MM.1S (cell line): ENCODE results near the gene TXK.

Source experiments
- DNase-seq: peaks from one replicate; pipeline ENCODE4 v3.0.0-alpha.2; 2015
- H2AFZ ChIP-seq: fragments of 300-600 bp; sonication (generic); 2 replicates; pipeline ENCODE4 v1.6.0; 2016; ENCODE audit warnings: antibody characterized with exemption, low read length
- H3F3A ChIP-seq: fragments of 300-600 bp; sonication (generic); 2 replicates; pipeline ENCODE4 v1.6.1; 2016; ENCODE audit warnings: mild to moderate bottlenecking, antibody characterized with exemption, low read length, moderate library complexity, mixed read lengths; ENCODE audit not compliant: insufficient read depth
- H3K27ac ChIP-seq: fragments of 300-600 bp; sonication (generic); 2 replicates; pipeline ENCODE4 v1.5.1; 2016; ENCODE audit warnings: mild to moderate bottlenecking, low read length
- H3K27me3 ChIP-seq: fragments of 300-600 bp; sonication (generic); replicated peaks from 2 replicates; pipeline ENCODE4 v1.6.0; 2016; ENCODE audit warnings: low read length; ENCODE audit not compliant: insufficient read depth
- H3K36me3 ChIP-seq: fragments of 300-600 bp; sonication (generic); replicated peaks from 2 replicates; pipeline ENCODE4 v1.6.1; 2016; ENCODE audit warnings: mild to moderate bottlenecking, low read length, mixed read lengths; ENCODE audit not compliant: insufficient read depth
- H3K4me1 ChIP-seq: fragments of 300-600 bp; sonication (generic); 2 replicates; pipeline ENCODE4 v1.6.1; 2016; ENCODE audit warnings: low read length, mixed read lengths
- H3K4me2 ChIP-seq: fragments of 300-600 bp; sonication (generic); 2 replicates; pipeline ENCODE4 v1.6.0; 2016; ENCODE audit warnings: low read depth, low read length
- H3K4me3 ChIP-seq: fragments of 300-600 bp; sonication (generic); 2 replicates; pipeline ENCODE4 v1.5.1; 2016; ENCODE audit warnings: low read length, mixed read lengths
- H3K79me2 ChIP-seq: fragments of 300-600 bp; sonication (generic); 2 replicates; pipeline ENCODE4 v1.6.1; 2016; ENCODE audit warnings: mixed run types, low read length, mixed read lengths
- H3K9ac ChIP-seq: fragments of 300-600 bp; sonication (generic); 2 replicates; pipeline ENCODE4 v1.6.1; 2016; ENCODE audit warnings: low read length, mixed read lengths
- H3K9me2 ChIP-seq: fragments of 300-600 bp; sonication (generic); replicated peaks from 2 replicates; pipeline ENCODE4 v1.6.1; 2016; ENCODE audit warnings: mild to moderate bottlenecking, low read length, mixed read lengths; ENCODE audit not compliant: insufficient read depth
- H3K9me3 ChIP-seq: fragments of 300-600 bp; sonication (generic); replicated peaks from 2 replicates; pipeline ENCODE4 v1.6.1; 2016; ENCODE audit warnings: mild to moderate bottlenecking, low read length, mixed read lengths; ENCODE audit not compliant: insufficient read depth
- H4K20me1 ChIP-seq: fragments of 300-600 bp; sonication (generic); 2 replicates; pipeline ENCODE4 v1.6.1; 2016; ENCODE audit warnings: mild to moderate bottlenecking, low read length, moderate library complexity, mixed read lengths; ENCODE audit not compliant: insufficient read depth
- EZH2 ChIP-seq: fragments of 300-600 bp; sonication (generic); optimal IDR thresholded peaks from 2 replicates; pipeline ENCODE3; 2017; ENCODE audit warnings: low read depth, mild to moderate bottlenecking, antibody characterized with exemption, low read length, mixed read lengths
- EZH2phosphoT487 ChIP-seq: fragments of 300-600 bp; sonication (generic); IDR thresholded peaks from 2 replicates; pipeline ENCODE4 v1.6.1; 2018; ENCODE audit warnings: antibody characterized with exemption, low read length
- TF ChIP-seq, protein P1 (sequence below): fragments of 300-600 bp; sonication (generic); IDR thresholded peaks from 2 replicates; pipeline ENCODE4 v1.5.1; 2016; ENCODE audit warnings: antibody characterized with exemption, low read length, mixed read lengths

The TXK gene

DNA sequence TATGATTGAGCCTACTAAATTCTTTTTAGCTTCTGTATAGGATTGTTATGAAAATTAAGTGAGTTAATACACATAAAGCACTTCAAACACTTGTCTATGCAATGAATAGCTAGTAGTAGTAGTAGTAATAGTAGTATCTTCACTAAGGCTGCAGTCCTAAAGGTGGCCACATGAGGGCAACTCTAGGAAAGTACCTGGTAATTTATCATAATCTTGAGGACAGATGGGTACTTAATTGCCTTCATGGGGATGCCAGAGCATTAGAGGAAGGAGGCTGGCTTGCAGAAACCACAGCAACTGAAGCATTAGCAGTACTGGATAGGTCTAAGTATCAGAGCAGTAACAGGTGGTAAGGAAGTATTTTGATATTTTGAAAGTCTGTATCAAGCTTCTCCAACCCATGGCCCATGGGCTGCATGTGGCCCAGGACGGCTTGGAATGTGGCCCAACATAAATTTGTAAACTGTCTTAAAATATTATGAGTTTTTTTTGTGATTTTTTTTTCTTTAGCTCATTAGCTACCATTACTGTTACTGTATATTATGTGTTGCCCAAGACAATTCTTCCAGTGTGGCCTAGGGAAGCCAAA is 100.1 kb downstream of the TXK start:
- Histone ChIP-seq H3K4me3 (no peak overlapping the region), H3F3A (no peaks in the 10 kb centered on the region), H2AFZ (no peak overlapping the region), H3K36me3 (no peaks in the 10 kb centered on the region), H4K20me1 (no peaks in the 10 kb centered on the region; the same call in 1 of the 2 replicates), H3K27me3 (peaks cover 46% of the 10 kb centered on the region), H3K4me1 (peaks cover 7% of the 10 kb centered on the region; the same call in 1 of the 2 replicates), H3K27ac (no peak overlapping the region), H3K4me2 (no peak overlapping the region), H3K79me2 (no peaks in the 10 kb centered on the region), H3K9me2 (no peaks in the 10 kb centered on the region), H3K9ac (no peak overlapping the region), H3K9me3 (no peaks in the 10 kb centered on the region)
- TF ChIP-seq, protein P1, sequence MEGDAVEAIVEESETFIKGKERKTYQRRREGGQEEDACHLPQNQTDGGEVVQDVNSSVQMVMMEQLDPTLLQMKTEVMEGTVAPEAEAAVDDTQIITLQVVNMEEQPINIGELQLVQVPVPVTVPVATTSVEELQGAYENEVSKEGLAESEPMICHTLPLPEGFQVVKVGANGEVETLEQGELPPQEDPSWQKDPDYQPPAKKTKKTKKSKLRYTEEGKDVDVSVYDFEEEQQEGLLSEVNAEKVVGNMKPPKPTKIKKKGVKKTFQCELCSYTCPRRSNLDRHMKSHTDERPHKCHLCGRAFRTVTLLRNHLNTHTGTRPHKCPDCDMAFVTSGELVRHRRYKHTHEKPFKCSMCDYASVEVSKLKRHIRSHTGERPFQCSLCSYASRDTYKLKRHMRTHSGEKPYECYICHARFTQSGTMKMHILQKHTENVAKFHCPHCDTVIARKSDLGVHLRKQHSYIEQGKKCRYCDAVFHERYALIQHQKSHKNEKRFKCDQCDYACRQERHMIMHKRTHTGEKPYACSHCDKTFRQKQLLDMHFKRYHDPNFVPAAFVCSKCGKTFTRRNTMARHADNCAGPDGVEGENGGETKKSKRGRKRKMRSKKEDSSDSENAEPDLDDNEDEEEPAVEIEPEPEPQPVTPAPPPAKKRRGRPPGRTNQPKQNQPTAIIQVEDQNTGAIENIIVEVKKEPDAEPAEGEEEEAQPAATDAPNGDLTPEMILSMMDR = peak; percentile 75
- TF ChIP-seq EZH2phosphoT487 = no peak
- no peak for TF ChIP-seq EZH2
- peak; percentile 63 for DNase-seq

DNA sequence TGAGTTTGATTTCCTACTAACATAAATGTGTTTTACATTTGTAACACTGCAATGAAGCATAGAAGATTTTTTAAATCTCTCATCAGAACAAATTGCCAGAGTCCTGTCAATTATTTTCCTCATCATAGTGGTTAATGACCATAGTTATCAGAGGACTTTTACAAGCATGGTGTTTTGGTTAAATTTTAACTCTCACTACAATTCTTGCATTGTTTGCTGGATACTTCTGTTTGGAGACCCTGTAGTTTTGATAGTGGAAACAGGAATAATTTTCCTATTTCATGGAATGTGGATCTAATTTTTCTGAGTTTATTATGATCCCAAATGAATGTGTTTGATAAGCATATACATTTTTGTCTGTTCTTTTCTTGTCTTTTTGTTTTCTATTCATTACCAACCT is 100.6 kb downstream of the TXK start:
- Histone ChIP-seq H3K27me3 (peaks cover 41% of the 10 kb centered on the region), H3K9me3 (no peaks in the 10 kb centered on the region), H3K79me2 (no peaks in the 10 kb centered on the region), H3K9ac (no peak overlapping the region), H2AFZ (no peak overlapping the region), H3K36me3 (no peaks in the 10 kb centered on the region), H3K9me2 (no peaks in the 10 kb centered on the region), H3K4me1 (peaks cover 7% of the 10 kb centered on the region; the same call in 1 of the 2 replicates), H3F3A (no peaks in the 10 kb centered on the region), H3K4me3 (no peak overlapping the region), H3K27ac (no peak overlapping the region), H4K20me1 (no peaks in the 10 kb centered on the region; the same call in 1 of the 2 replicates), H3K4me2 (no peak overlapping the region)
- DNase-seq = no peak
- no peak for TF ChIP-seq EZH2phosphoT487
- no peak for TF ChIP-seq EZH2
- TF ChIP-seq, protein P1 = no peak

DNA sequence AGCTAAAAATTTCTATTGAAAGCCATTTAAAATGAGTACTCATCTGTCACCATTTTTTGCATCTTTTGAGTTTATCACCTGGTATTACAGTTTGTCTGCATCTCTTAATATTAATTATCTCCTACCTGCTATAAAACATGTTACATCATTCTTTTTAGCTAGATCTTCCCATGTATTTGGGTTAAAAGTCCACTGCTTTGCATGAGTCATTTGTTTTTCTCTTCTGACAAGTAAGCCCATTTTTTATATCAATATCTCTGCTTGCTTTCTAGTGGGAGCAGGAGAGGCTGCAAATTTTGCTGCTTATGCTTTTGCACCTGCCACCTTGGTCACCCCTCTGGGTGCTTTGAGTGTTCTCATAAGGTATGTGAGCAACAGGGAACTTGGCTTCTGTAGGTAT is 101.3 kb downstream of the TXK start:
- H4K20me1 ChIP-seq = no peaks in the 10 kb centered on the region; the same call in 1 of the 2 replicates
- H3K79me2 ChIP-seq = no peaks in the 10 kb centered on the region
- peaks cover 34% of the 10 kb centered on the region for H3K27me3 ChIP-seq
- H3K4me1 ChIP-seq = peaks cover 7% of the 10 kb centered on the region; the same call in 1 of the 2 replicates
- DNase-seq = no peak
- no peak overlapping the region for H2AFZ ChIP-seq
- H3K4me2 ChIP-seq = no peak overlapping the region
- H3K27ac ChIP-seq = no peak overlapping the region
- H3K9ac ChIP-seq = no peak overlapping the region
- TF ChIP-seq, protein P1 = no peak
- no peak for TF ChIP-seq EZH2phosphoT487
- TF ChIP-seq EZH2 = no peak
- H3K9me2 ChIP-seq = no peaks in the 10 kb centered on the region
- H3K4me3 ChIP-seq = no peak overlapping the region
- no peaks in the 10 kb centered on the region for H3F3A ChIP-seq
- no peaks in the 10 kb centered on the region for H3K9me3 ChIP-seq
- no peaks in the 10 kb centered on the region for H3K36me3 ChIP-seq
